ENCODE data around the gene CPED1.

- no peak for TF ChIP-seq EZH2 (IDR thresholded peaks at IDR 0.05)
- no peak for TF ChIP-seq CTCF (IDR thresholded peaks at IDR 0.05)
- TF ChIP-seq EZH2phosphoT487 (IDR thresholded peaks at IDR 0.05) = no peak
Measured at GRCh38 chr7:121020249-121020988, 31.9 kb downstream of the CPED1 start.
